Aorta (tissue), 5 donors: ENCODE results near the gene GJB6. TPM values are rescaled to one million over a fixed set of nuclear protein-coding genes. Genes with fewer than 3 reads are reported as not detected.
A peak's percentile ranks its signal among the peaks of the same experiment; 100 is the strongest.
"Not testable (repeated sequence)": the region's sequence is repeated elsewhere in the genome, so short reads cannot be mapped to it uniquely, and the experiment has no call there.

Source experiments
- ATAC-seq: fragments of 200-7000 bp; cut with Tn5 transposase; one replicate; pipeline ENCODE4 v1.9.1; 2022; ENCODE audit warnings: moderate library complexity; ENCODE audit not compliant: low FRiP score
- DNase-seq, 2 donors: peaks; one replicate each; pipeline ENCODE4 v3.0.0-alpha.2; 2020
- H3K27ac ChIP-seq, 2 donors: one replicate each; pipeline ENCODE4 v1.5.1; 2013; ENCODE audit warnings: low read length in 2 of 2, mild to moderate bottlenecking in 2 of 2, moderate library complexity in 2 of 2, control low read depth in 1 of 2, inconsistent platforms in 1 of 2, low read depth in 1 of 2
- H3K27me3 ChIP-seq, 2 donors: one replicate each; pipeline ENCODE4 v1.6.1; 2013; ENCODE audit warnings: control low read depth in 1 of 2, low read length in 1 of 2, mild to moderate bottlenecking in 1 of 2, moderate library complexity in 1 of 2; ENCODE audit not compliant: insufficient read depth in 2 of 2, control insufficient read depth in 1 of 2
- H3K36me3 ChIP-seq, 2 donors: one replicate each; pipeline ENCODE4 v1.6.1; 2013; ENCODE audit warnings: control low read depth in 1 of 2, low read length in 1 of 2, mild to moderate bottlenecking in 1 of 2; ENCODE audit not compliant: insufficient read depth in 2 of 2, control insufficient read depth in 1 of 2
- H3K4me1 ChIP-seq, 2 donors: one replicate each; pipeline ENCODE4 v1.6.1; 2013; ENCODE audit warnings: low read length in 2 of 2, control low read depth in 1 of 2, mild to moderate bottlenecking in 1 of 2, moderate library complexity in 1 of 2; ENCODE audit not compliant: insufficient read depth in 2 of 2, control insufficient read depth in 1 of 2
- H3K4me3 ChIP-seq, 2 donors: one replicate each; pipeline ENCODE4 v1.5.1; 2013; ENCODE audit warnings: low read length in 2 of 2, control low read depth in 1 of 2, mild to moderate bottlenecking in 1 of 2
- H3K9me3 ChIP-seq: one replicate; pipeline ENCODE4 v1.6.1; 2013; ENCODE audit warnings: mild to moderate bottlenecking, low read length; ENCODE audit not compliant: control insufficient read depth
- WGBS, 2 donors: extraction: QIAGEN DNeasy Blood & Tissue Kit; methylation state at CpG; one replicate each; pipeline ENCODE4 v1.1.7; 2013; 5-methylcytosine and 5-hydroxymethylcytosine counted together
- intact Hi-C, 2 donors: fragments of 100-400 bp; cut with DNase I; formaldehyde crosslinking; loops; one replicate each; pipeline versions ENCODE4 v1.14.2 to v1.15.0; 2022
- long read RNA-seq, 2 donors: library from polyadenylated mRNA; unstranded; transcript quantifications; one replicate each; pipeline ENCODE4 v2.0.0, GENCODE V29; 2020 to 2021
- polyA plus RNA-seq, 2 donors: library from polyadenylated mRNA; stranded (reverse); fragments of 200-250 nt; gene quantifications; one replicate each; pipeline ENCODE4 v1.2.3, GENCODE V29; 2013
- total RNA-seq, 2 donors: library from RNA; stranded (reverse); fragmentation: NEBNext Ultra II Directional; extraction: Animal tissue kit (Norgen Biotek cat#: 25700); gene quantifications; one replicate each; pipeline ENCODE4 v1.2.1, GENCODE V29; 2021
- donor health status: healthy with polysubstance abuse.
- donor health status: Bipolar disorder and iron deficiency.
- donor health status: DM: no; HTN: no; CAD: no.
- donor health status: DM: no; HTN: no; CAD: no.
- donor health status: DM: yes; HTN: yes; CAD: no.

Gene GJB6
- total RNA-seq (not detected), polyA plus RNA-seq (under 1 TPM in 1 of 2 donors, not detected in 1; 0.25 TPM)
- long read RNA-seq, donor 1, result 0 reads
- long read RNA-seq, donor 2, result 0 reads

GRCh38 chr13:20231839-20232555 is at the start of gene GJB6:
Gene GJB6 (minus strand): TSS chr13:20232319. CDS start chr13:20223480, 8,839 bp downstream.
- H3K27ac ChIP-seq, result no peak within 1 kb of the TSS
- H3K36me3 ChIP-seq, result no peaks in the 10 kb centered on the region
- intact Hi-C loops, result no loop called here
- WGBS, 2 donors, result 1% methylated on average over 72 to 85 of the region's 85 CpGs
- DNase-seq (no peak), ATAC-seq (peak; percentile 12)
- H3K27me3 ChIP-seq, result peaks cover 0 to 5% of the 10 kb centered on the region in 2 donors
- no peaks in the 10 kb centered on the region for H3K9me3 ChIP-seq
- H3K4me1 ChIP-seq, result no peaks in the 10 kb centered on the region
- H3K4me3 ChIP-seq, result no peak within 1 kb of the TSS

- WGBS, 2 donors, result 68 to 82% methylated on average over 5 of the region's 5 CpGs
- H3K4me3 ChIP-seq, H3K27ac ChIP-seq, H3K27me3 ChIP-seq, H3K9me3 ChIP-seq, intact Hi-C loops, H3K36me3 ChIP-seq, DNase-seq, H3K4me1 ChIP-seq, ATAC-seq: not testable (repeated sequence)
Observed at GRCh38 chr13:20276901-20277300, 44.8 kb upstream of the GJB6 start.

- 92 to 93% methylated on average over 4 of the region's 4 CpGs for WGBS, 2 donors
Observed at GRCh38 chr13:20274466-20274865, 42.3 kb upstream of the GJB6 start.

DNA sequence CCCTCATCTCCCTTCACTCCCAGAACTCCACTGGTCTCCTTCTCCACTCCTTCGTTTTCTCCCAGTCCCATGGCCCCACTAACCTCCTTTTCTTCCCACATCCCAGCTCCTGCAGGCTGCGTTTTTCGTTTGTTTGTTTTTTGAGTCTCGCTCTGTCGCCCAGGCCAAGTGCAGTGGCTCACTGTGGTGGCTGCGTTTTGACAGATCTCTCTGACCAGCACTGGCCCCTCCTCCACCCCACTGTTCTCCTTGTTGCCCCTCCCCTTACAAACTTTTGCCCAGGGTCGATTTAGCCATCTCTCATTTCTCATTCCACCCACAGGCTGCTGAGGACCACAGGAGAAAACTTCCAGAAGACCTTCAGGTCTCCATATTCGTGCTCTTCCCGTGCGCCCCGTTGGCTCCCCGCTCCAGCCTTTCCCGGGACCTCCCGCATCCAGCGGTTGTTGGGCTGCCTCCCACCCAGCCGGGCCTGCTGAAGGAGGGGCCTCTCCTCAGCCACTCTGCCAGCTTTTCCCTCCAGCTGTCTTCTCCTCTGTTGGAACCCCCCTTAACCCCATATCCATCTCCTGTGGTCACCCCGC is 40.6 kb upstream of the GJB6 start:
- no peak for DNase-seq
- no peak overlapping the region for H3K4me3 ChIP-seq
- no peaks in the 10 kb centered on the region for H3K4me1 ChIP-seq
- no peaks in the 10 kb centered on the region for H3K36me3 ChIP-seq
- H3K27ac ChIP-seq, result no peak overlapping the region
- ATAC-seq, result no peak
- H3K27me3 ChIP-seq, result no peaks in the 10 kb centered on the region
- intact Hi-C loops, result no loop called here
- H3K9me3 ChIP-seq, result no peaks in the 10 kb centered on the region
- WGBS, 2 donors, result 44 to 52% methylated on average over 17 of the region's 17 CpGs

More at GRCh38 chr13:20274466-20274865, 42.3 kb upstream of the GJB6 start:
- Histone ChIP-seq H3K4me3 (no peak overlapping the region), H3K4me1 (no peaks in the 10 kb centered on the region), H3K27me3 (no peaks in the 10 kb centered on the region), H3K36me3 (no peaks in the 10 kb centered on the region), H3K27ac (no peak overlapping the region), H3K9me3 (no peaks in the 10 kb centered on the region)
- DNase-seq, result no peak
- intact Hi-C loops, result no loop called here
- ATAC-seq, result no peak

DNA sequence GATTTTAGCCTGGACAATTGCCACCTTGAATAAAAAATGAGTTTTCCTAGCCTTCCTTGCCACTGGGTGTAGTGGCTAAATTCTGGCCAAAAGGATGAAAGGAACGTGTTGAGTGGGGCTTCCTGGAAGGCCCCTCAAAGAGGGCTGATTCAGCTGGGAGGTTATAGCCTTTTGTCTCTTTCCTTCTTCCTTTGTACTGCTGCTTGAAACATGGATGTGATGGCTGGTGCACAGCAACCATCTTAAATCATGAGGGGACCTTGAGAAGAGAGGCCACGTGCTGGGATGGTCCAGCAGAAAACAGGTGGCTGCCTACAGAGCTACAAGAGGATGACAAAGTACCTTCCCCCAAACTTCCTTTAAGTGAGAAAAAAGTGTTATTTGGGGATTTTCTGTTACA is 40.0 kb upstream of the GJB6 start:
- Histone ChIP-seq H3K4me1 (no peaks in the 10 kb centered on the region), H3K27ac (no peak overlapping the region), H3K9me3 (no peaks in the 10 kb centered on the region), H3K36me3 (no peaks in the 10 kb centered on the region), H3K4me3 (no peak overlapping the region), H3K27me3 (no peaks in the 10 kb centered on the region)
- WGBS, 2 donors, result 79 to 85% methylated on average over 2 of the region's 2 CpGs
- intact Hi-C loops, result no loop called here
- no peak for ATAC-seq
- no peak for DNase-seq

DNA sequence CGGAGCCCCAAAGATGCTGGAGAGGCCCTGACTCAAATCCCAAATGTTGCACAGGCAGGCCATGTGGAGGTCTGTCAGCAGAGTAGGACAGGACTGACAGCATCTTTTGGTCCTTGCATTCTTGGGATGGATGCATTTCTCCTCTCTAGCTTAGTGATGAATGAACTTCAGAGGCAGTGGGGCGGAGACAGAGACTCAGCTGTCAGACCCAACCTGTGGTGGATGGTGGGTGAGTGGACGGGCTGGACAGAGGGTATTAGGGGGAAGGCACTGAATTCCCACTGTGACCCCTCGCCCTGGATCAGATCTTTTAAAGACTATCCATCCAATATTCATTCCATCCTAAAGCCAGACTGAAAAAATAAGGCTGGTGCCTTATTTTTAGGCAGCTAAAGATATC is 39.3 kb upstream of the GJB6 start:
- no peak overlapping the region for H3K27ac ChIP-seq
- WGBS, 2 donors, result 64 to 70% methylated on average over 4 of the region's 4 CpGs
- H3K4me1 ChIP-seq, result no peaks in the 10 kb centered on the region
- intact Hi-C loops, result no loop called here
- H3K4me3 ChIP-seq, result no peak overlapping the region
- ATAC-seq (no peak), DNase-seq (no peak)
- H3K36me3 ChIP-seq, result no peaks in the 10 kb centered on the region
- H3K27me3 ChIP-seq, result no peaks in the 10 kb centered on the region
- H3K9me3 ChIP-seq, result no peaks in the 10 kb centered on the region

GRCh38 chr13:20270163-20270865 is 38.2 kb upstream of the GJB6 start:
- 30 to 32% methylated on average over 9 of the region's 9 CpGs for WGBS, 2 donors
- no peak overlapping the region for H3K4me3 ChIP-seq
- H3K4me1 ChIP-seq, result no peaks in the 10 kb centered on the region
- no peaks in the 10 kb centered on the region for H3K9me3 ChIP-seq
- no peaks in the 10 kb centered on the region for H3K27me3 ChIP-seq
- ATAC-seq, result no peak
- no peak for DNase-seq
- no peak overlapping the region for H3K27ac ChIP-seq
- H3K36me3 ChIP-seq, result no peaks in the 10 kb centered on the region
- intact Hi-C loops, result no loop called here

GRCh38 chr13:20264271-20265018 is 32.3 kb upstream of the GJB6 start:
- ATAC-seq (no peak), DNase-seq (no peak)
- Histone ChIP-seq H3K9me3 (no peaks in the 10 kb centered on the region), H3K4me3 (no peak overlapping the region), H3K27me3 (no peaks in the 10 kb centered on the region), H3K4me1 (no peaks in the 10 kb centered on the region), H3K27ac (no peak overlapping the region), H3K36me3 (no peaks in the 10 kb centered on the region)
- intact Hi-C loops, result no loop called here
- 82 to 83% methylated on average over 9 of the region's 9 CpGs for WGBS, 2 donors
